Measurements from ENCODE around the gene EDN2.

GRCh38 chr1:41476807-41477361 lies 7.6 kb downstream of the EDN2 start:
- TF ChIP-seq CTCF (IDR thresholded peaks at IDR 0.05) (no peak), POLR2AphosphoS5 (IDR thresholded peaks at IDR 0.05) (peak in 1 of 3 donors; percentile 16), EP300 (IDR thresholded peaks at IDR 0.05) (no peak)
